Endothelial cell of umbilical vein (primary cell): ENCODE measurements around the gene ENDOD1. TPM values are rescaled to one million over a fixed set of nuclear protein-coding genes. Genes with fewer than 3 reads are reported as not detected.
A peak's percentile ranks its signal among the peaks of the same experiment; 100 is the strongest.

ENCODE experiments used
- BruUV-seq: library from RNA; stranded (reverse); fragments of 400-500 nt; replicated peaks from 2 replicates; lab custom pipeline; 2021; lab: Mats Ljungman, UMichigan
- CTCF ChIA-PET: fragments of 300-600, 350-600 bp; sonication (Branson Sonifier 250); formaldehyde crosslinking; loops from one replicate; lab custom pipeline; 2021; ENCODE audit warnings: antibody characterized with exemption, inconsistent platforms; lab: Charles Lee
- POLR2A ChIA-PET: fragments of 300-600, 350-600 bp; sonication (Branson Sonifier 250); formaldehyde crosslinking; loops from one replicate; lab custom pipeline; 2021; ENCODE audit warnings: antibody characterized with exemption, inconsistent platforms; lab: Charles Lee
- DNase-seq: peaks from one replicate; pipeline ENCODE4 v3.0.0-alpha.2; 2011; ENCODE audit warnings: low read depth, low spot score
- FAIRE-seq: peaks from 2 replicates; lab custom pipeline; 2011; peaks lifted over from hg19 to GRCh38; lab: Jason Lieb, UNC
- H2AFZ ChIP-seq: 2 replicates; pipeline ENCODE4 v1.6.0; 2012; ENCODE audit warnings: low read depth, low read length, control low read depth, inconsistent platforms
- H3K27ac ChIP-seq: 2 replicates; pipeline ENCODE4 v1.5.1; 2011; ENCODE audit warnings: low read depth, mild to moderate bottlenecking, control low read depth, low read length, moderate library complexity; ENCODE audit not compliant: insufficient read depth
- H3K27me3 ChIP-seq, 2 experiments: 2 replicates each; pipeline versions ENCODE4 v1.6.0 to v1.6.1; 2011; ENCODE audit warnings: low read length in 2 of 2, mixed read lengths in 1 of 2; ENCODE audit not compliant: control insufficient read depth in 2 of 2, insufficient read depth in 2 of 2
- H3K36me3 ChIP-seq, 2 experiments: 2 replicates in 1 of 2; 3 replicates in 1 of 2; pipeline ENCODE4 v1.5.1; 2011; ENCODE audit warnings: low read length in 2 of 2, mild to moderate bottlenecking in 1 of 2, moderate library complexity in 1 of 2; ENCODE audit not compliant: control insufficient read depth in 2 of 2, insufficient read depth in 2 of 2; ENCODE audit errors: extremely low read depth in 1 of 2
- H3K4me1 ChIP-seq: 3 replicates; pipeline ENCODE4 v1.5.1; 2011; ENCODE audit warnings: mild to moderate bottlenecking, low read length; ENCODE audit not compliant: control insufficient read depth, insufficient read depth; ENCODE audit errors: extremely low read depth
- H3K4me2 ChIP-seq: 2 replicates; pipeline ENCODE4 v1.6.1; 2011; ENCODE audit warnings: low read length, control low read depth, mixed read lengths; ENCODE audit not compliant: insufficient read depth
- H3K4me3 ChIP-seq, 3 experiments: fragments of 200-600 bp in 1 of 3; sonication (generic), shearing (Covaris generic) in 1 of 3; replicated peaks in 1 of 3; 2 replicates each; pipeline ENCODE4 v1.5.1; 2011 to 2016; ENCODE audit warnings: control low read depth in 3 of 3, low read length in 3 of 3, mild to moderate bottlenecking in 2 of 3, inconsistent platforms in 1 of 3, low read depth in 1 of 3, moderate library complexity in 1 of 3; ENCODE audit not compliant: insufficient read depth in 1 of 3
- H3K79me2 ChIP-seq: 2 replicates; pipeline ENCODE4 v1.6.0; 2012; ENCODE audit warnings: low read length, inconsistent platforms; ENCODE audit not compliant: control insufficient read depth, insufficient read depth
- H3K9ac ChIP-seq: replicated peaks from 2 replicates; pipeline ENCODE3; 2011; ENCODE audit warnings: low read length, control low read depth; ENCODE audit not compliant: insufficient read depth; ENCODE audit errors: extremely low read depth
- H3K9me1 ChIP-seq: replicated peaks from 3 replicates; pipeline ENCODE4 v1.6.0; 2011; ENCODE audit warnings: mild to moderate bottlenecking, low read length; ENCODE audit not compliant: control insufficient read depth, insufficient read depth; ENCODE audit errors: extremely low read depth
- H3K9me3 ChIP-seq: replicated peaks from 2 replicates; pipeline ENCODE4 v1.5.1; 2012; ENCODE audit warnings: low read length, inconsistent platforms; ENCODE audit not compliant: control insufficient read depth, insufficient read depth
- H4K20me1 ChIP-seq: replicated peaks from 2 replicates; pipeline ENCODE3; 2011; ENCODE audit warnings: mild to moderate bottlenecking, low read length; ENCODE audit not compliant: control insufficient read depth, insufficient read depth; ENCODE audit errors: extremely low read depth
- CTCF ChIP-seq, 2 donors: IDR thresholded peaks; 1 replicate in 1 of 2; 2 replicates in 1 of 2; pipeline ENCODE4 v1.5.1; 2011; ENCODE audit warnings: low read length in 2 of 2, mild to moderate bottlenecking in 2 of 2, moderate library complexity in 2 of 2, control low read depth in 1 of 2, inconsistent platforms in 1 of 2, low read depth in 1 of 2; ENCODE audit not compliant: insufficient read depth in 1 of 2; ENCODE audit errors: extremely low read depth in 1 of 2
- EZH2 ChIP-seq: IDR thresholded peaks from 2 replicates; pipeline ENCODE4 v1.6.1; 2012; ENCODE audit warnings: borderline replicate concordance, low read depth, mild to moderate bottlenecking, moderate library complexity, low read length, inconsistent platforms; ENCODE audit not compliant: severe bottlenecking
- FOS ChIP-seq: IDR thresholded peaks from 2 replicates; pipeline ENCODE4 v1.6.1; 2011; ENCODE audit warnings: mild to moderate bottlenecking, low read length, moderate library complexity, borderline replicate concordance; ENCODE audit not compliant: insufficient read depth
- GATA2 ChIP-seq: IDR thresholded peaks from 2 replicates; pipeline ENCODE4 v1.7.0; 2011; ENCODE audit warnings: low read depth, mild to moderate bottlenecking, moderate library complexity, mixed read lengths, low read length; ENCODE audit not compliant: insufficient read length, insufficient read depth
- JUN ChIP-seq: IDR thresholded peaks from 2 replicates; pipeline ENCODE4 v1.6.1; 2011; ENCODE audit warnings: borderline replicate concordance, low read depth; ENCODE audit not compliant: insufficient read length, insufficient read depth
- MYC ChIP-seq: IDR thresholded peaks from one replicate; pipeline ENCODE4 v1.6.1; 2011; ENCODE audit warnings: mild to moderate bottlenecking, low read depth, low read length
- POLR2A ChIP-seq: IDR thresholded peaks from 2 replicates; pipeline ENCODE4 v1.6.1; 2012; ENCODE audit warnings: low read depth, mild to moderate bottlenecking, control low read depth, low read length
- POLR2AphosphoS5 ChIP-seq: IDR thresholded peaks from 2 replicates; pipeline ENCODE4 v1.6.1; 2012; ENCODE audit warnings: low read depth, mild to moderate bottlenecking, control low read depth, low read length, moderate library complexity; ENCODE audit not compliant: insufficient read depth
- dilution Hi-C: fragments of 300-500 bp; cut with MboI; formaldehyde crosslinking; loops from one replicate; pipeline ENCODE4 v1.15.0; 2019; ENCODE audit warnings: low sequenced_read_pairs; ENCODE audit not compliant: extremely low pct_ligation_motif_present
- intact Hi-C: fragments of 100-400 bp; cut with micrococcal nuclease; formaldehyde crosslinking; loops from one replicate; pipeline ENCODE4 v1.10.0; 2022
- polyA plus RNA-seq, 4 experiments: library from polyadenylated mRNA; depleted of rRNA in 3 of 4; stranded (reverse) in 3 of 4; unstranded in 1 of 4; fragments of >200 nt; gene quantifications; 2 replicates each; pipeline versions ENCODE4 v1.2.1 to v1.2.3, GENCODE V29; 2011 to 2012; ENCODE audit warnings: missing spikeins in 1 of 4
- total RNA-seq: library from RNA; stranded (reverse); gene quantifications from 2 replicates; pipeline ENCODE4 v1.2.3, GENCODE V29; 2021
- TF ChIP-seq, protein P1 (sequence below): IDR thresholded peaks from 2 replicates; pipeline ENCODE4 v1.6.1; 2011; ENCODE audit not compliant: insufficient read depth, insufficient read length

Gene ENDOD1
- total and polyA plus RNA-seq, 2 donors (not counting 3 experiments of a cell fraction or from before 2014, with no cell fraction given) = 10.5 to 20.5 TPM

GRCh38 chr11:95095858-95096587 is 6.4 kb downstream of the ENDOD1 start:
- H3K9me1 ChIP-seq = no peaks in the 10 kb centered on the region
- dilution Hi-C loops = no loop called here
- FAIRE-seq = peak; percentile 85
- no peak overlapping the region for H3K4me3 ChIP-seq
- H3K27me3 ChIP-seq = no peaks in the 10 kb centered on the region
- POLR2A ChIA-PET = no interaction called here
- H3K27ac ChIP-seq = no peak overlapping the region
- H3K9ac ChIP-seq = no peak overlapping the region
- no peak overlapping the region for H2AFZ ChIP-seq
- intact Hi-C loops = no loop called here
- no peaks in the 10 kb centered on the region for H4K20me1 ChIP-seq
- H3K4me2 ChIP-seq = peak overlapping the region; percentile 59
- CTCF ChIA-PET = interaction anchor here (0.7 to 8.8 kb wide), 8 partner anchors 11 to 56 kb away, joined by 3 to 91 read pairs (median 4); partner anchors contain the start of gene SRSF8
- H3K9me3 ChIP-seq = no peaks in the 10 kb centered on the region
- TF ChIP-seq GATA2 = peak; percentile 16
- no peak for TF ChIP-seq MYC
- TF ChIP-seq EZH2 = no peak
- TF ChIP-seq, protein P1, sequence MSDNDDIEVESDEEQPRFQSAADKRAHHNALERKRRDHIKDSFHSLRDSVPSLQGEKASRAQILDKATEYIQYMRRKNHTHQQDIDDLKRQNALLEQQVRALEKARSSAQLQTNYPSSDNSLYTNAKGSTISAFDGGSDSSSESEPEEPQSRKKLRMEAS = no peak
- TF ChIP-seq POLR2A = no peak
- peak; percentile 83 for TF ChIP-seq FOS
- no peak for TF ChIP-seq POLR2AphosphoS5
- TF ChIP-seq JUN = no peak
- no peak for TF ChIP-seq CTCF (IDR thresholded peaks at IDR 0.05; ENCODE audit: extremely low read depth in 1 of 2, insufficient read depth in 1 of 2, low read depth in 1 of 2, low read length in 2 of 2)
- BruUV-seq = no TSS peak
- no peaks in the 10 kb centered on the region for H3K79me2 ChIP-seq
- DNase-seq = peak; percentile 40
- peaks cover 14% of the 10 kb centered on the region for H3K4me1 ChIP-seq
- no peaks in the 10 kb centered on the region for H3K36me3 ChIP-seq
